CD1c-positive myeloid dendritic cell (primary cell): ENCODE measurements around the gene LOXL3.

Experiments
- DNase-seq: peaks from one replicate; pipeline ENCODE4 v3.0.0-alpha.2; 2016; ENCODE audit errors: extremely low spot score

LOXL3 gene

DNA sequence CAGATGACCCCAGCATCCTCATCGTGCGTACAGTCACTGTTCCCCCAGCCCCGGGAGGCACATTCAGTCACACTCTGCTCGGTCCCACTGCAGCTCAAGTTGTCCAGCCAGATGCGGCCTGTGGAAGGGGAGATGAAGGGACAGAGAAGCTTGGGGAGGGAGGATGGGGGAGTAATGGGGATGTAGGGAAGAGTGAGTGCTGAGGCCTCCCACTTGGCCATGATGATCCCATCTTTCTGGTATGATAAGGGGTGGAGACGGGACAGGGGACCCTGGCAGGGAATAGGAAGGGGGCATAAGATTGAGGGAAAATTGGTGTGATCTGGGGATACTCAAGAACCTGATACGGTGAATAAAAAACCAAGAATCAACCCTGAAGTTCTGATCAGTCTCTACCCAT, 3.5 kb downstream of the LOXL3 start:
- DNase-seq = no peak

DNA sequence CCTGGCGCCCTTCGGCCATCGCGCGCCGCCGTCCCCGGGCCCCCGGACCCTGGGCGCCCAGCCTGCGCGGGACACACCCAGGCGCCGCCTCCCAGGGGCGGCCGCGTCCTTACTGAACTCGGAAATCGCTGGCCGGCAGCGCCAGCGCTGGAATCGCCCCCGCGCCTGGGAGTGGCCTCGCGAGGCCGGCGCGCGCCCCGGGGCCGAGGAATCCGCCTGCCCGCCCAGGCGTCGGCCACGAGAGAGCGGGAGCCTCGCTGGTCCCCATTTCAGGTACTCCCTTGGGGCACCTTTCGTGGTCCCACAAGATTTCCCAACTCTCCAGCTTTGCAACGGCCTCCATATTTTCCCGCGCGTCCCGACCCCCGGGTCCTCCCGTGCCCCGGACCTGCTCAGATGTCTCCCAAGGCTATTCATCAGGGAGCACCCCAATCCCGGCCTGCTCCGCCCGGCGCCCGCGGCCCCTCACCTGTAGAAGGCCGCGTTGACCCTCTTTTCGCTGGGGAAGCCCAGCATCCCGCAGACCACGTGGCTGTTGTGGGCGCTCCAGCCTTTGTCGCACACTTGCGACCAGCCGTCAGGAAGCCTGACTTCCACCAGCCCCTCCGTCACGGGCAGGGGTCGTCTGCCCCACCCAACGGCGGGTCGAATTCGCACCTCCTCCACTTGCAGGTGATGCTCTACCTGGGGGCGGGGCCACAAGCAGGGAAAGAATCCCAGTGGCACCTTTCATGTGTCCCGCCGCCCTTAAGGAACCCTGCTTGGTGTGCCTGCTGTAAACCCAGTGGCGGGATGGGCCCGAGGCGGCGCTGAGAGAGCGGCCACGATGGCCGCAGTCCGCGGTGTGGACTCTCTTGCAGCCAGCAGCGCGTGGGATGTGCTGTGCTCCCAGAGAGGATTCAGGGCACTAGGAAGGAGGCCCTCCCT, 4.6 kb downstream of the LOXL3 start:
- peak; percentile 83 for DNase-seq

DNA sequence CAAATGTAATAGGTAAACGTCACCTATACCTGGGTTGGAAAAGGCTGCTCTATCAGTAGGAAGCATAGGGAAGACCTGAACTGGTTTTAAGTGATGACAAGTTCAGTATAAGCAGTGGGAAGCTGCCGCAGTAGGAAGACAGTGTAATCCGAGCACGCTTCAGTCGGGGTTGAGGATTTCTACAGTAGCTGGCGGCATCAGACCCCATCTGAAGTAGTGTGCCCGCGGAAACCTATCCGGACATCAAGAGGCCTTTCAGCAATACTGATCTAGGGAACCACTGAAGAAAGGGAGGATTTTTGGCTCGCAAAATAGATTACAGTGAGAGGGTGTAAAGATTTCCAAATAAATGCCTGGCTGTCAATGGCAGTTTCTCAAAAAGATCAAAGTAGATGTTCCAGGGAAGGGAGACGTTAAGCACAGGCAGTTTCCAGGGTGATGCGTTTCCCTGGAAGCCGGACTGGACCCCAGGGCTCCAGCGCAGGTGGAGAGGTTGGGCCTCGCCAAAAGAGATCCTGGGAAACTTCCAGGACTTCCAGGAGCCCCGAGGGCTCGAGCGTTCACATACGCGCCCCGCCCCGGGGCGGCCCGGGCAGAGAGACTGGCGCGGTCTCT, 5.3 kb downstream of the LOXL3 start:
- no peak for DNase-seq

DNA sequence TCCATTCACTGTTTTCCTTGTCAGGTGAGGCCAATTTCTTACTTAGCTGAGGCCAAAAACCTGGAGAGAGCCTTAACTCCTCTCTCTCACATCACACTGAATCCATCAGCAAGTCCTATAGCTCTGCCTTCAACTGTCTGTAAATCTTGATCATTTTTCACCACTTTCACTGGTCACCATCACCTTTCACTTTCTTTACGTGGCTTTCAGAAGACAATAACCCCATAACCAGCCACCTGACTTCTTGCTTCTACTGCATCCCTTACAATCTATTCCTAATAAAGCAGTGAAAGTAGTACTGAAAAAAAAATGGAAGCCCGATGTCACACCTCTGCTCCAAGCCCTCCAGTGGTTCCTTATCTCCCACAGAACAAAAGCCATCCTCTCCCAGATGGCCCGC, 7.7 kb downstream of the LOXL3 start:
- no peak for DNase-seq

DNA sequence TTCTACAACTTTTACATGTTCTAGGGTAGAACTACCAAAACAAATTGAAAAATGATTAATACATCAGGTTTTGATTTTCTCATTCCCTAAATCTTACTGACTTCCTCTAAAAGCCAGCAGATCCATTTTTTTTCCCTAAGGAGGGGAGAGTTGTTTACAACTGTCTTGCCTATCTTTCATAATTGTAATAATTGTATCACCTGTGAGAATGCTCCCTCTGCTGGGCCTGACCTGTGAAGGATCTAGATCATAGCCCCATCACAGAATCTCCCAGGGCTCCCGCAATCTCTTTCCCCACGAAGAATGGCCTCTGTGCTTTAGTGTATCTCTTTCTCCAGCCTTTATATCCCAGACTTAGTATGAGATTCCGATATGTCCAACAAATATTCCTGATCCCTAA, 9.1 kb downstream of the LOXL3 start:
- DNase-seq = no peak

DNA sequence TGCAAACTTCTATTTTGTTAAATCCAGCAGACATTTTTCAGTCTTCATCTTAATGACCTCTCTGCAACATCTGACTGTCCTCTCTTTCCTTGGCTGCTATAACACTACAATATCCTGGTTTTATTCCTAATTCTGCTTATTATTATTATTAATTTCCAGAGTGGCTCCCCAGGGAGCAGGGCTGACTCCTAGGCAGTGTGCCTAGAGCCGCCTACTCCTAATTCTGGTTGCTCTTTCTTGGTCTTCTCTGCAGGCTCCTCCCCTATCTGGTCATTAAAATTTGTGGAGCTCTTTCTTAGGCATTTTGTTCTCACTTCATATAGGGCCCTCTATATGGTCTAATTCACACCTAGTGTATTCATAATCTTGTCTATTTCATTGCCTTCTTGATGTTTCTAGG, 10.8 kb downstream of the LOXL3 start:
- no peak for DNase-seq

DNA sequence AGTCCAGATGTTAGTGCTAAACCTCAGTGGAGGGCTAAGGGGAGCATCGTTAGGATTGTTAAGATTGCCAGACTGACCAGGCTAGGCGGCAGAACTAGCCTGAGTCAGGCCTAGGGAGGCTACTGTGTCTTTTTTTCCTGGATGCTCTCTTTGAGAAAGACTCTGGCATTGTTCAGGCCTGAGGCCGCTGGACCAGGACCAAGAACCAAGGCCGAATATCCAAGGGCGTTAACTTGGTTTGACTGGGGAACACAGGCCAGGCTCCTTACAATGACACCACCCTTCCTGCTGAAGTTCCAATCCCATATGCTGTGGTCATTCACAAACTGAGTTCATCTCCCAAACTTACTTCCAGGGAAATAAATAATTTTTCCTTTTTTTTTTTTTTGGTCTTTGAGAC, 13.5 kb downstream of the LOXL3 start:
- no peak for DNase-seq

DNA sequence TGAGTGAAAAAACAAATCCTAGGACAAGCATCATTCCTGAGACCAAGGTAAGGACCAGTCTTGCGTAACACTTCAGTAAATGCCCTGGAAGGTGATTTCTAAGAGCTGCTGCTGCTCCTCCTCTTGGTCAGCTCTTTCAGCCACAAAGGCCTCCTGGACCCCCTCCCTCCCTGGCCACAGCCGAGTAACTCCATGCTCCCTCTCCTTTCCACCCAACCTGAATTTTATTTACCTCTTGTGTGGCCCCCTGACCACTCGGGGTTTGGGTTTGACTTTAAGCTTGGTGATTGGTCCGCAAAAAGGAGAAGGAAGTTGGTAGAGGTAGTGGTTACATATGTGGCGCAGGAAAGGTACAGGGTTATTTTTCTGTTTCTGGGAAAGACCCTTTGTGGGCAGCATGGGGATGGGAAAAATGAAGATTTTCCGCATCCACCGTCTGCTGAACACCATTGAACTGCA, 14.8 kb downstream of the LOXL3 start:
- DNase-seq = no peak

DNA sequence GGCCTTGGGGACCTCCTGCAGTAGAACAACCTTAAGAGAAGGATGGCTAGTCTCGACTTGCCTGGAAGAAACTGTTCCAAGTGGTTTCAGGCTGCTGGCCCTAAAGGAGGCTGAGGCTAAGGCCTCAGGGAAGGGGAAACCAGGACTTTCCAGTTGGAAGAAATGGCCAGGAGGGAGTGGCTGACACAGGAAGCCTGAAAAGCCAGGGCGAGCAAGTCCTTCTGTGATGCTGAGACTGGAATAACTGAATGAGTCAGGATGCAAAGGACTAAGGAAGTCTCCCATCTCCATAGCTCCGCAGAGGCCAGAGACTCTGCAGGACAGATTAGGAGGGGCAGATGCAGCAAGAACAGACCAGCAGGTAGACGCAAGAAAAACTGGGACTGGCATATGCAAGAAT, 16.6 kb downstream of the LOXL3 start:
- no peak for DNase-seq

DNA sequence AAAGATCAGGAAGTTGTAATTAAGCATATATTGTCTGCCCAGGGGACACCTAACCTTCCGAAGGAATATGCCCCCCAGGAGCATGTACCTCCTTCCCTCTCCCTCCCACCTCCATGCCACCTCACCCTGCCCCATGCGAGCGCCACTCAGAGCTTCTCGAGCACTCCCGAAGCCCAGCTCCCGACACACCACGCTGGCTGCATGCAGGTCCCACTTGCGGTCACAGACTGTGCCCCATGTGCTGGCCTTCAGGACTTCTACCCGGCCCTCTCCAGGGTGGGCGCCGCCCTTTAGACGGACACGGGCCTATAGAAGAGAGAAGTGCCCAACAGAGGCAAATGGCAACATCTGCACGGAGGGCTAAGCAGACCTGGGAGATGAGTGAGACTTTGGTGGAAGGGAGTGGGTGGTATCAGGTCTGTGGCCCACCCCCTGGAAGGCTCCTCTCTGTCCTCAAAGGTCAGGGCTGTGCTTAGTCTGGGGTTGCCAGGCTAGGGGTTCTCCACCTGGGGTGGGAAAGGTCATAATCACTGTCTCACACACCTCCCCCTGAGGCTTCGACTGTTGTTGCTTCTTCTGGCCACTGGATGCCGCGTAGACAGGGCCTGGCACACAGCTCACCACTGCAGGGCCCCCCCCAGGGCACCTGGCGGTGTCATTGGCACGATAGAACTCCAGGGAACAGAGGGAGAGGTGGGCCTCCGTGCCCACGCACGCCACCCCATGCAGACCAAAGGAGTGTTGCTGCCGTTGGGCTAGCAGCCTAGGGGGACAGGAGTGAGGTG, 17.4 kb downstream of the LOXL3 start:
- DNase-seq = no peak

DNA sequence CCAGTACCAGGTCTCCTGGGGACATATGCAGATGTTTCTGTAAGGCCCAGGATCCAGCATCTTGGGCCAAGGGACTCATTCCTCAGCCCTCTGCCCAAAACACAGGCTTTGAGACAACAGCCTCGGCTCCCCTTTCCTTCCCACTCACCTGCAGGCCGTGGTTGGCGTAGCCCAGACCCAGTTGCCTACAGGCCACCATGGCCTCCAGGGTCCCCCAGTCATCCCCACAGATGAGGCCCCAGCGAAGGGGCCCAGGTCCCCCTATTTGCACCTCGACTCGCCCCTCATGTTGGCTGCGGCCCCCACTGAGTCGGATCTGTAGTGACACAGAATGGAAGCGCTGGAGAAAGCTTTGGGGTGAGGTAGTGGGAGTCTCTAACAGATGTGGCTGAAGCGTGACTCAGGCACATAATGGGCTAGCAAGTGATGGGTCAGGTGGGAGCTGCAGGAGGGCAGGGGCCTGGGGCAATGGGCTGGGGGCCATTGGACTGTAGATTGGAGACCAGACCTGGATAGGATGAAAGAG, 18.2 kb downstream of the LOXL3 start:
- DNase-seq = no peak

DNA sequence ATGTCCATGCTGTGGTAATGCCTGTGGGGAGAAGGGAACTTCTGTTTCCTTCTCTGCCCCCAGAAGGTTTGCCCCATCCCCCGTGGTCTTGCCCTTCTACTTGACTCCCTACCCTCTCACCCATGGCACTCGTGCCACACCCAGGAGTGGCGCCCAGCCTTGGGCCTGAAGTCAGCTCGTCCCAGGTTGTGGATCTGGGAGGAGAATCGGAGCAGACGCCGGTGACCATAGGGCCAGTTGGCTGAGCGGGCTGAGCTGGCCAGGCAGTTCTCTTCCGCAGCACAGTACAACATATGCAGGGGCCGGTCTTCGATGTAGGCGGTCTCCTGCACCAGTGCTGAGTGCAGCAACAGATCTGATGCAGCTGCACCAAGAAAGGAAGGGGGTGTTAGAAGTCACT, 19.3 kb downstream of the LOXL3 start:
- no peak for DNase-seq

DNA sequence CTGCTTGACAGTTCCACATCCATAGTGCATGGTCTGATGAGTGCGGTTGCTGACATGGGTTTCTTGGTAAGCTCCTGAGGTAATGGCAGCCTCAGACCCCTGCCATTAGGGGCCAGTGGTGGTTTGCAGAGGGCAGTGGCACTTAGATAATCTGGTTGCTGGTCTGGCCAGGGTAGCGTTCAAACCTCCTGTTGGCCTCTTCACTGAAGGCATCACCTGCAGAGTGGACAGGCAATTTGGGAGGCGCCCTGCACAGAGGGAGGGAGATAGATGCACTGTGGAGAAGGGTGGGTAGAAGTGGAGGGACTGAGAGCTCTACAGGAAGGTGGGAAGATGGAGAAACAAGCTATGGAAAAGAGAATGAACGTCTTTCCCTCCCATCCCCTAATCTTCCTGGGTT, 20.3 kb downstream of the LOXL3 start:
- DNase-seq = no peak

DNA sequence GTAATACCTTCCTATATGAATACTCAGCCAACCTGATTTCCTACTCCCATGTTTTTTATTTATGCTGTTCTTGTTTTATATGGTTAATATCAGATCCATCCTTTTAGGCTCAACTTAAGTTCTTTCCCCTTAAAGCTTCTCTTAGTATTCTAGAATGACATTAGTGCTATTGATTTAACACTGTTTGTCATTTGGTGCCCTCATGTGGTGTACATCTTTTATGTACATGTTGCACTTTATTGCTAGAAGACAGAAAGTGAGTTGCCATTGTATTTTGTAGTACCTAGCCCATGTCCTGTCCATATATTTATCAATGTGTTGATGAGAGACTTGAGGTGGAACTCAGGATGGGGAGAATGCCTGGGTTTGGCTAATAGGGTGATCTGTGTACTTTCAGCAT, 21.5 kb downstream of the LOXL3 start:
- DNase-seq = peak; percentile 54

DNA sequence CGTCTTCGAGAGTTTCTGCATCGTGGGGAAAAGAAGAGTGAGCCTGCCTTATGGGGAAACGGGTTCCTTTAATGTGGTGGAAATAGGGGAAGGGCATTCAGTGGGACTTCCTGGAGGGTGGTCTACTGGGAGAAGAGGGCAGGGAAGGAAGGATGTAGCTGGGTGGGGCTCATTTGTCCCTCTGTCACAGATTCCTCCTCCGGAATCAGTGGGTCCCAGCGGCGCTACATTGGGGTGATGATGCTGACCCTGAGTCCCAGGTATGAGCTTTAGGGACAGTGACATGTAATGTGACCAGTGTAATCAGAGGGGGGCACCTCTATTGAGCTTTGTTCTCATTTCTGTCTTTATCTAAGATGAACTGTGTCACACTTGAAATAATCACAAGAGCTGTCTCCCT, 22.1 kb downstream of the LOXL3 start:
- no peak for DNase-seq

DNA sequence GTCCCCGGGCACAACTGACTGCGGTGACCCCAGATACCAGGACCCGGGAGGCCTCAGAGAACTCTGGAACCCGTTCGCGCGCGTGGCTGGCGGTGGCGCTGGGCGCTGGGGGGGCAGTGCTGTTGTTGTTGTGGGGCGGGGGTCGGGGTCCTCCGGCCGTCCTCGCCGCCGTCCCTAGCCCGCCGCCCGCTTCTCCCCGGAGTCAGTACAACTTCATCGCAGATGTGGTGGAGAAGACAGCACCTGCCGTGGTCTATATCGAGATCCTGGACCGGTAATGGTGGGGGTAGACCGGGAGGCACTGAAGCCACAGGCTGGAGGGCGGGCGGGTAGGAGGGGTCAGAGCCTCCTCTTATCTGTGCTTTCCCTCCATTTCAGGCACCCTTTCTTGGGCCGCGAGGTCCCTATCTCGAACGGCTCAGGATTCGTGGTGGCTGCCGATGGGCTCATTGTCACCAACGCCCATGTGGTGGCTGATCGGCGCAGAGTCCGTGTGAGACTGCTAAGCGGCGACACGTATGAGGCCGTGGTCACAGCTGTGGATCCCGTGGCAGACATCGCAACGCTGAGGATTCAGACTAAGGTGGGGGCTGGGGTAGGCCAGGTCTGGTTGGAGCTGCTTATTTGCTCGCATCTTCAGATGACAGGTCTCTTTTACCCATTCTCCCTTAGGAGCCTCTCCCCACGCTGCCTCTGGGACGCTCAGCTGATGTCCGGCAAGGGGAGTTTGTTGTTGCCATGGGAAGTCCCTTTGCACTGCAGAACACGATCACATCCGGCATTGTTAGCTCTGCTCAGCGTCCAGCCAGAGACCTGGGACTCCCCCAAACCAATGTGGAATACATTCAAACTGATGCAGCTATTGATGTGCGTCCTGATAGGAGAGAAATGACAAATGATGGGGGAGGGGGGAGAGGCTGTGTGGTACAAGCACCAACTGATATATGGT, 23.2 kb downstream of the LOXL3 start:
- DNase-seq = peak; percentile 45

DNA sequence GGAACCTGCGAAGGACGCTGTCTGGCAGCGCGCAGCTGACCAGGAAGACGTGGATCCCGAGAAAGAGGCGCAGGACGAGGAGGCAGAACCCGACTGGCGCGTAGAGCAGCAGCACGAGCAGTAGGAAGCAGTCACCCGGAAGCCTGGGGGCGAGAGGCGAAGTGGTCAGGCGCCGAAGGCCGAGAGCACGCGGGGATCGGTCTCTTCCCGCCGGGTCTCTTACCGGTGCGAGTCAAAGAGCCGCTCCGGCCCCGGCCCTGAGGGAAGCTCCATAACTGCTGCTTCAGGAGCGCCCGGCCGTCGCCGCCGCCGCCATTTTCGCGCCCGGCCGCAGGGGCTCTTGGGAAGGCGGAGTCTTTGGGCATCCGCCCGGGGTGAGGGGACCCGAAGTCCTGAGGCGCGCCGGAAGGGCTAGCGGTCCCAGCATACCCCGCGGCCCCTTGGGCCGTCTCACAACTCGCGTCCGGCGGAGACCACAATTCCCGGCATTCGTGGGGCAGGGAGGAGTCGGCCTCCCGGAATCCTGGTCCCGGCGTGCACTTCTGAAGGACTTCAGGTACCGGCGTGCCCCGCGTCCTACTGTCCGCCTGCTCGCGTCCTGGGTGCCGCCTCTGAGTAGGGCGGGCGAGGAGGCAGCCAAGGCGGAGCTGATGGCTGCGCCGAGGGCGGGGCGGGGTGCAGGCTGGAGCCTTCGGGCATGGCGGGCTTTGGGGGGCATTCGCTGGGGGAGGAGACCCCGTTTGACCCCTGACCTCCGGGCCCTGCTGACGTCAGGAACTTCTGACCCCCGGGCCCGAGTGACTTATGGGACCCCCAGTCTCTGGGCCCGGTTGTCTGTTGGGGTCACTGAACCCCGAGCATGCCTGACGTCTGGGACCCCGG, 24.1 kb downstream of the LOXL3 start, which contains the start of the genes AUP1 and HTRA2:
Gene AUP1 (minus strand): TSS at position 350 of the 882 bp plus-strand sequence. CDS start 77 bp downstream, at position 273.
Gene HTRA2 (plus strand): TSS at position 577 of the 882 bp plus-strand sequence. CDS start 74 bp downstream, at position 651.
- peak; percentile 98 for DNase-seq

DNA sequence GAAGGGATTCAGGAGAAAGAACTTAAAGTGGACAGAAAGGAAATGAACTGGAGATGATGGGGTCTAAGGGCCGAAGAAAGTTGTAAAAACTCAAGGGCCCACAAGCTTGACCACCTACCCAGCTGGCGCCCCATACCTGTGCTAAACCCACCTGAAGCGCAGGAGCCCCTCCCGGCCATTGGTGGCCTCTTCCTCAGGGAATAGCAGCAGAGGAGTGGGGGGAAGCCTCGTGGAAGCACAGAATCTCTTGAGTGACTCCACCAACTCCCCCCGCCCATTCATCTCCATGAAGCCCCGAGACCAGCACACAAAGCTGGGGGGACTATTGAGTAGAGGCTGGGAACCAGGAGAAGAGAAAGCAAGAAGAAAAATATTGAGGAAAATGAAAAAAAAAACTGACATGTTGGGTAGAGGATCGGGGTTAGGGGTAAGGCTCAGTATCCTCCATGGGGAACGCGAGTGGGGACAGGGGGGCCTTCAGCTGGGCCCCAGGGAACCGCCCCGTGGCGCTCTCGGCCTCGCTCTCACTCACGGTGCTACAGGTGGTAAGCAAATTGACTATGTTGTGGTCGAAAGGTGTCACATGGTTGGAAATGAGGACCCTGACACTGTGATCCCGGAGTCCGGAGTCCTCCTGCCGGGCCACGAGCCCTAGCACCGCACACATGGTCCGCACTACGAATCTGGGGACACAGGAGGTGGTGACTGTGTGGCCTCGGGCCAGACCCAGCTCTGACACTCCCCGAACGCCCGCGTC, 25.0 kb downstream of the LOXL3 start:
- DNase-seq = no peak

DNA sequence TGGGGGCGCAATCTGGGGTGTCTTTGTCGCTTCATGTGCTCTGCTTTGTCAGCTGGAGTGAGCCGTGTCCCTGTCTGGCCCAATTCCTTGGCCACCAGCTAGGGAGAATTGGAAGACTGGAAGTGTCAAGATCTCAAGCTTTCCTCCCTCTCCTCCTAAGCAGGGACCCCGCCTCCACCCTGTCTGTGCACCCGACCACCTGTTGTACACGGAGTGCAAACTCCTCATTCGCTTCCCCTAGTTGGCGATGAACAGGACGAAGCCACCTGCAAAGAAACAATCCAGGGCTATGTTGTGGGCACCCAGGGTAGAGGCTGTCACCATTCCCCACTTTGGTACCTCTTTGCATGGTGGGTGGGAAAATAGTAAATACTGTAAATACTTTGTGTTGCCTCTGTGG, 26.0 kb downstream of the LOXL3 start:
- DNase-seq = no peak
